ENCODE results near the gene DIP2B.

Gene DIP2B

DNA sequence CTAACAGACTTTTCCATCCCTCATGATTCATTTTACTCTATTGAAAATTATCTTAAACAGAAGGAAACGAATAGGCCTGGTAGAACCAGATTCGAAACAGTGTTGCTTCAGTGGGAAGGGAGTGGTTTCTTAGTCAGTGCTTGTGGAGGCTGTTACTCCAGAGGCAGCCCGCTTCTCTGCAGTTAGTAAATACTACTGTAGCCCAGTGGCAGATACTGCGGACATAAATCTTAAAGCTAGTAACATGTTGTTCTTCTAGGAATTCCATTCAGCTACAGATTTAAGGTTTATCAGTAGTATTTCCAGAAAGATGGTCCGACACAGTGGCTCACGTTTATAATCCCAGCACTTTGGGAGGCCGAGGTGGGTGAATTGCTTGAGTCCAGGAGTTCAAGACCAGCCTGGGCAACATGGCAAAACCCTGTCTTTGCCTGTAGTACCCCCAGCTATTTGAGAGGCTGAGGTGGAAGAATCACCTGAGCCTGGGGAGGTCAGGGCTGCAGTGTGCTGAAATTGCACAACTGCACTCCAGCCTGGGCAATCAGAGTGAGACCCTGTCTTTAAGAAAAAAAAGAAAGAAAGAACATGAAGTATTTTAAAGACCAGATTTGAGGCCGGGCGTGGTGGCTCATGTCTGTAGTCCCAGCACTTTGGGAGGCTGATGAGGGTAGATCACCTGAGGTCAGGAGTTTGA lies 45.9 kb downstream of the DIP2B start:
- peak; percentile 47 for DNase-seq (ENCODE audit: low read depth)

DNA sequence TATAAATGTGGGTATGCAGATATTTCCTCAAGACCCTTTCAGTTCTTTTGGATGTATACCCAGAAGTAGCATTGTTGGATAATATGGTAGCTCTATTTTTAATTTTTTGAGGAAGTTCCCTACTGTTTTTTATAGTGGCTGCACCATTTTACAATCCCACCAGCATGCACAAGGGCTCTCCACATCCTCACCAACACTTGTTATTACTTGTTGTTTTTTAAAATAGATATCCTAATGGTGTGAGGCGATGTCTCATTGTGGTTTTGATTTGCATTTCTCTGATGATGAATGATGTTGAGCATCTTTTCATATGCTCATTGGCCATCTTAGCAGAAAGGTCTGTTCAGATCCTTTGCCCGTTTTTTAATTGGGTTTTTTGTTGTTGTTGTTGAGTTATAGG lies 47.1 kb downstream of the DIP2B start:
- no peak for DNase-seq (ENCODE audit: low read depth)

GRCh38 chr12:50554651-50555050 lies 49.9 kb downstream of the DIP2B start:
- DNase-seq (ENCODE audit: low read depth), result no peak

- no peak for DNase-seq (ENCODE audit: low read depth)
These were observed 50.7 kb downstream of the DIP2B start for GRCh38 chr12:50555471-50555885.

DNA sequence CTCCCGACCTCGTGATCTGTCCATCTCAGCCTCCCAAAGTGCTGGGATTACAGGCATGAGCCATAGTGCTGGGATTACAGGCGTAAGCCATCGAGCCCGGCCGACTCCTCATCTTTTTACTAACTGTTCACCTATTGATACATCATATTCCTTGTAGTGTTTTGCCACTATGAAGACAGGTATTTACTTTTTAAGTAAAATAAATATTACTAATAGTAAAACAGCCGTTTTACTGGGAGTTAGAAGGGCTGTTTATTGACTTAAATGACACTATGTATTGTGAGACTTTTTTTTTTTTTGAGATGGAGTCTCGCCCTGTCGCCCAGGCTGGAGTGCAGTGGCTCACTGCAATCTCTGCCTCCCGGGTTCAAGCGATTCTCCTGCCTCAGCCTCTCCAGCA lies 51.5 kb downstream of the DIP2B start:
- DNase-seq (ENCODE audit: low read depth), result no peak

- DNase-seq (ENCODE audit: low read depth), result peak; percentile 82
These were observed 52.0 kb downstream of the DIP2B start for GRCh38 chr12:50556796-50557195.

DNA sequence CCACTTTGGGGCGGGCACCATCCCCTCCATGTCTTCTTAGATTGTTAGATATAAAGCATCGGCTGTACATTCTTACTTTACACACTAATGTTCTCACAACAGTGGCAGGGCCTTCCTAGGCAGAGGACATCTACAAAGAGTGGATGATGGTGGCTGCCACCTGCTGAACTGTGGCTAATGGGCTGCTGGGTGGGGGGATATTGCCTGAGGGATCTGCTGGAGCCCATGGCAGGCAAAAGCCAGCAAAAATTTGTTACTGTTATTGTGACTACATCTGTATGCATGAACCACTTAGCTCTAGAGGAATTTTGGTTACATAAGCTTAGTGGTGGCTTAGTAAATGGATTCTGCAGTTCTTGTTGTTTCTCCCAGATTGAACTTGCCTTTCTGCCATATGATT lies 52.6 kb downstream of the DIP2B start:
- DNase-seq (ENCODE audit: low read depth), result no peak

GRCh38 chr12:50558970-50559369 lies 54.2 kb downstream of the DIP2B start:
- DNase-seq (ENCODE audit: low read depth), result no peak

- no peak for DNase-seq (ENCODE audit: low read depth)
These were observed 58.0 kb downstream of the DIP2B start for GRCh38 chr12:50562520-50563433.

GRCh38 chr12:50563434-50563787 lies 58.6 kb downstream of the DIP2B start:
- no peak for DNase-seq (ENCODE audit: low read depth)

GRCh38 chr12:50564237-50564947 lies 59.6 kb downstream of the DIP2B start:
- DNase-seq (ENCODE audit: low read depth), result no peak

- no peak for DNase-seq (ENCODE audit: low read depth)
These were observed 60.1 kb downstream of the DIP2B start for GRCh38 chr12:50564948-50565297.

- DNase-seq (ENCODE audit: low read depth), result no peak
These were observed 61.3 kb downstream of the DIP2B start for GRCh38 chr12:50566066-50566465.

GRCh38 chr12:50567926-50568325 lies 63.1 kb downstream of the DIP2B start:
- peak; percentile 54 for DNase-seq (ENCODE audit: low read depth)

DNA sequence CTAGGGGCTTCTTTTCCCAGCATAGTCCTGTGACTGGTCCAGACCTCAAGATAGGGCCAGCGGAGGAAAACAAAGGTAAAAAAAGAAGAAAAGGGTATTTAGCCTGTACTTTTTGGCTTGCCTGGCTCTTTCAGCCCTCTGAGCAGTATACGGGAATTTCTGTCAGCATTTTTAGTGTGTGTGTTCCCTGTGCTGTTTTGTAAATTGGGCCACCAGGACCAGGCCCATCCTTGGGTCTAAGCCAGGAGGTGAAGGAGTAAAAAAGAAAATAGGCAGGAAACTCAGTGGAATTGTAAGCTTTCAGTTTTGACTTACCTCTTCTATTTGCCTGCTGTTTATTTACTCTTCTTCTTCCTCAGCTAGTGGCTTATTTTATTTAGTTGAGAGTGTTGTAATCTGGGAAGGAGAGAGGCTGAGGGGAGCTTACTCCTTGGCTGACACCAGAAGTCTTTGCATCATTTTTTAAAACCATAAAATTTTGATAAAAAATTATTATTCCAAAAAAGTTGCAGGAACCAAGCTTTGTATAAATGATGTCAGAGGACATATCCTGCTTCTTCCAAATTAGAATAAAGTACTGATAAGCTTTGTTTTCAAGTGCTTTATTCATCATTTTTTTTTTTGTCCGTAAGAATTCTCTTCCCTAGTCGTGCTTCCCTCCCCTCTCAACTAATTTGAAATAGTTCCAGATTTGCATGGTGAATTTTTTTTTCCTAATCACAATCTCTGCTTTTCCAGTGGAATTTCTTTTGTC lies 63.7 kb downstream of the DIP2B start:
- DNase-seq (ENCODE audit: low read depth), result no peak

- no peak for DNase-seq (ENCODE audit: low read depth)
These were observed 64.5 kb downstream of the DIP2B start for GRCh38 chr12:50569321-50569720.

- no peak for DNase-seq (ENCODE audit: low read depth)
These were observed 65.1 kb downstream of the DIP2B start for GRCh38 chr12:50569876-50570275.

DNA sequence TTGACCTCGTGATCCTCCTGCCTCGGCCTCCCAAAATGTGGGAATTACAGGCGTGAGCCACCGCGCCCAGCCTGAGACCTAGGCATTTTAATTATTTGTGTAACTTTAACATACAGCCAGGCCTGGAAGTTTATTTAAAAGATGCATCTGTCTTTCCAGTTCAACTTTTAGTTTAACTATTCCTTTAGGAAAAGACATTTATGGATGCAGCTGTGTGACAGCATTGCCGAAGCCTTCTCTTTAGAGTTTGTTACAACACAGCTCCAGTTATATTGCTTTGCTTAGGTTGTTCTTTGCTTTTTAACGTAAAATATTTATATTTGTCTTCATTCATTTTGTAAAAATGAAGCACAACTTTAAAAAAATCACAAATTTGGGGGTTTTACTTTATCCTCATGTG lies 67.0 kb downstream of the DIP2B start:
- no peak for DNase-seq (ENCODE audit: low read depth)

GRCh38 chr12:50572287-50572686 lies 67.5 kb downstream of the DIP2B start:
- DNase-seq (ENCODE audit: low read depth), result peak; percentile 62

DNA sequence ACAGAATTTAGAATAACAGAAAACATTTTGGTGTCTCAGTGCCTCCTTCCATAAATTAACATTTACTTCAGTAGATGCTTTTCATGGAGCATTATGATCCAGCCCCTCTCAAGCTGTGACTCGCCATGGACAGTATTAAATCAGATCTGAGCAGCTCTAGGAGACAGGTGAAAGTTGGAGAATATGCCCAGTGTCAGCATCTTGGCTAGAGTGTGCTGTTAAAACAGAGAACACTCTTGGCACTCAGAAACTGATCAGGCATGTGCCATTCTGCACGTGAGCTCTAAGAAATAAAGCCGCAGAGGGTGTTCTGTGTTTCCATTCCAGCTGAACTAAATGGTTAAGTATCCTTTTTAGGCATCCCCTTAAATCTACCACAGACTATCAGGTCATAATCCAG lies 68.0 kb downstream of the DIP2B start:
- DNase-seq (ENCODE audit: low read depth), result no peak

DNA sequence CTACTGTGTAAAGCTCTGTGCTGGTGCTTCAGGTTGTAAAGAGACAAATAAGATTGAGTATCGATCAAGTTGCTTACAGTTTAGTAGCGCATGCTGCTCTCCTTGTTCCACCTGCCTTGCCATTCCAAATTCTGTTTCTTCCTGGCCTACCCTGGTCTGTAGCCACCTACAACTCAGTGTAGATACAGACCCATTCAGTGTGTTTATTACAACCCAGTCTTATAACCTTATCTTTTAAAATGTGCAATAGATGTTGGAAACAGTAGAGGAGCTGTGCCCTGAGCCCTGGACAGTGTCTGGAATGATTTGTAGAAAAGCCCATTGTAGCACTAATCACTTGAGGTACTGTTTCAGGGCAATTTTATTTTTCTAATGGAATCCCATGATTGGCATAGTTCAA lies 68.5 kb downstream of the DIP2B start:
- DNase-seq (ENCODE audit: low read depth), result no peak

Data from ELR (cell line).